ENCODE data around the gene MAN1A1. TPM values are rescaled to one million over a fixed set of nuclear protein-coding genes. Genes with fewer than 3 reads are reported as not detected.

MAN1A1 gene
- total and polyA plus RNA-seq, 2 of the 4 experiments (the other 2 are of a cell fraction): 5.9 to 6.4 TPM

GRCh38 chr6:119145111-119145510 is 204.4 kb downstream of the MAN1A1 start:
- POLR2A ChIA-PET (ENCODE audit: unreplicated experiment): interaction anchor here (0.8 kb wide), 1 partner anchor 1826 kb away, joined by 3 read pairs; no protein-coding TSS in a partner anchor
- in situ Hi-C loops (cut with MboI; ENCODE audit: low sequenced_read_pairs): no loop called here
- WGBS, 2 experiments (ENCODE audit: extremely low coverage in 2 of 2, insufficient read length in 1 of 2): no CpG with 5 or more reads among the region's 2 CpGs

More at GRCh38 chr6:119145111-119145510, 204.4 kb downstream of the MAN1A1 start:
- Histone ChIP-seq H3K4me3 (ENCODE audit: insufficient read depth, low read depth, low read length) (no peak overlapping the region), H2BK120ac (ENCODE audit: low read depth, low read length) (no peak overlapping the region), H3K23ac (ENCODE audit: low read depth, low read length) (no peak overlapping the region), H4K8ac (ENCODE audit: low read depth in 2 of 2, low read length in 2 of 2) (no peak overlapping the region), H3K9me3 (ENCODE audit: control insufficient read depth, insufficient read depth, low read length) (no peaks in the 10 kb centered on the region), H2BK5ac (ENCODE audit: low read depth, low read length, poor library complexity, severe bottlenecking) (no peak overlapping the region), H3K36me3 (ENCODE audit: control insufficient read depth, insufficient read depth, low read length) (no peaks in the 10 kb centered on the region), H2BK15ac (ENCODE audit: low read depth, low read length) (no peak overlapping the region), H4K91ac (ENCODE audit: insufficient read depth, low read depth, low read length) (no peak overlapping the region), H3K4ac (ENCODE audit: low read depth, low read length) (peak overlapping the region; percentile 1; the same call in 1 of the 2 replicates), H3K18ac (ENCODE audit: low read depth, low read length) (no peak overlapping the region), H2AFZ (replicated peaks; ENCODE audit: low read length, poor library complexity) (no peak overlapping the region), H3K9ac (ENCODE audit: low read depth, low read length) (no peak overlapping the region), H2AK9ac (replicated peaks; ENCODE audit: low read depth, low read length, poor library complexity) (no peak overlapping the region), H3K14ac (replicated peaks; ENCODE audit: low read depth, low read length) (no peak overlapping the region), H3K79me1 (ENCODE audit: low read depth in 1 of 2, low read length in 2 of 2) (no peaks in the 10 kb centered on the region), H2BK20ac (ENCODE audit: low read depth, low read length) (no peak overlapping the region), H2AK5ac (ENCODE audit: low read depth, low read length) (no peak overlapping the region; the same call in 1 of the 2 replicates), H3K9me1 (ENCODE audit: insufficient read depth, low read length) (peaks cover 8% of the 10 kb centered on the region), H4K20me1 (ENCODE audit: insufficient read depth, low read length) (no peaks in the 10 kb centered on the region), H3K27ac (ENCODE audit: insufficient read depth, low read length) (no peak overlapping the region), H3K4me2 (ENCODE audit: low read depth, low read length) (no peak overlapping the region), H4K5ac (ENCODE audit: low read depth, low read length) (no peak overlapping the region), H3K4me1 (ENCODE audit: control insufficient read depth, insufficient read depth, low read length) (peaks cover 16% of the 10 kb centered on the region), H3K56ac (ENCODE audit: extremely low read depth, insufficient read depth, low read length) (no peak overlapping the region), H3K27me3 (ENCODE audit: control insufficient read depth, insufficient read depth, low read length) (no peaks in the 10 kb centered on the region)
- dilution Hi-C loops (cut with HindIII; ENCODE audit: low sequenced_read_pairs, unreplicated experiment): no loop called here
- BruUV-seq (replicated peaks): no TSS peak
- no peak for TF ChIP-seq SMC3 (IDR thresholded peaks at IDR 0.05; ENCODE audit: low read depth, low read length)
- TF ChIP-seq FOS (IDR thresholded peaks at IDR 0.05; ENCODE audit: low read depth, low read length): no peak
- no peak for TF ChIP-seq RCOR1 (IDR thresholded peaks at IDR 0.05; ENCODE audit: insufficient replicate concordance, low read length)
- TF ChIP-seq CHD1 (IDR thresholded peaks at IDR 0.05; ENCODE audit: low read depth, low read length): no peak
- TF ChIP-seq MXI1 (IDR thresholded peaks at IDR 0.05; ENCODE audit: borderline replicate concordance, low read depth, low read length): no peak
- CTCF ChIA-PET: interaction anchor here (0.7 kb wide), 1 partner anchor 15 kb away, joined by 3 read pairs; no protein-coding TSS in a partner anchor
- ATAC-seq (ENCODE audit: low read depth) (no peak), DNase-seq (no peak)
- intact Hi-C loops (cut with micrococcal nuclease): loop anchor here (10.0 kb wide), 1 partner anchor 600 kb away; no protein-coding TSS in a partner anchor
